ENCODE data around the gene TTLL11.

GRCh38 chr9:121852651-121853616 is 240.2 kb downstream of the TTLL11 start:
- TF ChIP-seq CTCF (IDR thresholded peaks at IDR 0.05; ENCODE audit: poor library complexity): no peak
- no peak for TF ChIP-seq EZH2 (IDR thresholded peaks at IDR 0.05; ENCODE audit: borderline replicate concordance)

Data from hepatocyte (in vitro differentiated cells).